K562 (cell line): ENCODE data around the gene NET1. TPM values are rescaled to one million over a fixed set of nuclear protein-coding genes. Genes with fewer than 3 reads are reported as not detected.
A peak's percentile ranks its signal among the peaks of the same experiment; 100 is the strongest.

ENCODE experiments used
- BCLAF1 ChIP-seq, 2 experiments: fragments of 450-650 bp in 1 of 2; IDR thresholded peaks; 2 replicates each; pipeline ENCODE4 v1.6.1; 2011 to 2017; ENCODE audit warnings: low read depth in 2 of 2, antibody characterized with exemption in 1 of 2, borderline replicate concordance in 1 of 2, low read length in 1 of 2, mild to moderate bottlenecking in 1 of 2, mixed read lengths in 1 of 2; ENCODE audit not compliant: control insufficient read depth in 1 of 2
- EGR1 ChIP-seq: fragments of 450-650 bp; conservative IDR thresholded peaks from 2 replicates; pipeline ENCODE4 v1.6.1; 2017; ENCODE audit warnings: mild to moderate bottlenecking
- GATA2 ChIP-seq: sonication (generic); formaldehyde crosslinking; IDR thresholded peaks from 2 replicates; pipeline ENCODE4 v1.4.0; 2020; ENCODE audit warnings: mild to moderate bottlenecking, missing genetic modification reagents
- JUNB ChIP-seq: fragments of 450-650 bp; formaldehyde crosslinking; conservative IDR thresholded peaks from 2 replicates; pipeline ENCODE4 v1.4.0; 2020; ENCODE audit warnings: mild to moderate bottlenecking
- NFE2 ChIP-seq: IDR thresholded peaks from 2 replicates; pipeline ENCODE4 v1.6.1; 2014; ENCODE audit warnings: antibody characterized with exemption, low read depth
- NR2C1 ChIP-seq, 2 experiments: fragments of 450-650 bp; IDR thresholded peaks; 2 replicates each; pipeline ENCODE4 v1.6.1; 2017; ENCODE audit warnings: mild to moderate bottlenecking in 2 of 2, antibody characterized with exemption in 1 of 2, inconsistent platforms in 1 of 2, missing compliant biosample characterization in 1 of 2, missing genetic modification characterization in 1 of 2
- POLR2AphosphoS2 ChIP-seq: IDR thresholded peaks from 2 replicates; pipeline ENCODE4 v1.6.1; 2012; ENCODE audit warnings: low read length, improper control_type of control experiment
- SMAD4 ChIP-seq: fragments of 250-450 bp; sonication (Bioruptor Pico); conservative IDR thresholded peaks from 2 replicates; pipeline ENCODE4 v1.8.0; 2021; ENCODE audit warnings: inconsistent platforms, mild to moderate bottlenecking, moderate library complexity
- SPI1 ChIP-seq: IDR thresholded peaks from 2 replicates; pipeline ENCODE4 v1.6.1; 2011; ENCODE audit warnings: low read depth, low read length, control low read depth, borderline replicate concordance
- TEAD2 ChIP-seq: fragments of 450-650 bp; IDR thresholded peaks from 2 replicates; pipeline ENCODE4 v1.6.1; 2016; ENCODE audit warnings: missing genetic modification characterization, control low read depth, missing compliant biosample characterization
- ZNF766 ChIP-seq: fragments of 200-800 bp; sonication (Bioruptor generic); conservative IDR thresholded peaks from 2 replicates; pipeline ENCODE4 v1.6.1; 2016; ENCODE audit warnings: missing genetic modification characterization, missing compliant biosample characterization
- polyA plus RNA-seq, 8 experiments: library from polyadenylated mRNA; depleted of rRNA in 4 of 8; stranded (reverse) in 5 of 8; unstranded in 3 of 8; fragments of >200 nt; fragmentation: Nextera tagmentation in 2 of 8; fragmentation: Illumina TruSeq in 1 of 8; extraction: Ambion mirVana in 2 of 8; extraction: Trizol in 1 of 8; gene quantifications; 2 replicates each; pipeline versions ENCODE4 v1.2.1 to v1.2.3, GENCODE V29; 2011 to 2014; ENCODE audit warnings: inconsistent platforms in 1 of 8, missing spikeins in 1 of 8
- total RNA-seq, 7 experiments: library from RNA; depleted of rRNA in 6 of 7; stranded (reverse); fragments of >200 nt in 6 of 7; fragmentation: Illumina TruSeq in 2 of 7; extraction: Trizol in 2 of 7; gene quantifications; 2 replicates each; pipeline versions ENCODE4 v1.2.1 to v1.2.3, GENCODE V29; 2011 to 2021; ENCODE audit warnings: low replicate concordance in 1 of 7
- TF ChIP-seq, protein P1 (sequence below): fragments of 450-650 bp; formaldehyde crosslinking; IDR thresholded peaks from 2 replicates; pipeline ENCODE4 v1.4.0; 2020; ENCODE audit warnings: mild to moderate bottlenecking, moderate library complexity
- TF ChIP-seq, protein P2 (sequence below), 2 experiments: fragments of 150-350 bp in 1 of 2; IDR thresholded peaks; 2 replicates each; pipeline ENCODE4 v1.6.1; 2012 to 2016; ENCODE audit warnings: low read depth in 2 of 2, low read length in 2 of 2, mild to moderate bottlenecking in 1 of 2, moderate library complexity in 1 of 2
- TF ChIP-seq, protein P3 (sequence below), 3 experiments: fragments of 200-800 bp in 1 of 3; fragments of 250-450 bp in 1 of 3; fragments of 450-650 bp in 1 of 3; sonication (Bioruptor Pico) in 1 of 3; sonication (Bioruptor generic) in 1 of 3; formaldehyde crosslinking in 1 of 3; IDR thresholded peaks; 2 replicates each; pipeline versions ENCODE4 v1.6.1 to v1.8.0; 2016 to 2022; ENCODE audit warnings: mild to moderate bottlenecking in 2 of 3, missing genetic modification characterization in 2 of 3, missing compliant biosample characterization in 1 of 3, moderate library complexity in 1 of 3

NET1 gene
- total and polyA plus RNA-seq, 9 of the 15 experiments (the other 6 are each of a cell fraction or from before 2014, with no cell fraction given) = 47.4 to 258 (median 106) TPM

DNA sequence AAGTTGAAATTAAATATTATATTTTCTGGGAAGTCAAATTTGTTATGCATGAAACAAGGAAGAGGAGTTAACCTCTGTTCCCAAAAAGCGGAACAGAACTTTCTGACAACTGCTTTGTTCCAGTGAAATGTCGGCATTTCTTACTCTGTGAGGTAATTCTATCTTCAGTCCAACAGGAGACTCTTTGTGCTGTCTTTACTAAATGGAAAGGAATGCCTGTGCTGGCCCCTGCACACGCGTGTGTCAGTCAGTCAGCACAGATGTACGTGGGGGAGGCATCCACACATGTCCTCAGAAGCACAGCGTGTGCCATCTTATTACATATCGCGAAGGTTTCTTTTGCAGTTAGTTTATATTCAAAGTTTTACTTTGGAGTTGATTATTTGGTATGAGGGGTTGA, 37.5 kb downstream of the NET1 start (continued):
- TF ChIP-seq BCLAF1 (IDR thresholded peaks at IDR 0.05; ENCODE audit: borderline replicate concordance in 1 of 2, control insufficient read depth in 1 of 2, low read depth in 2 of 2, low read length in 1 of 2) (no peak), GATA2 (CRISPR knock-in tag) (no peak), JUNB (CRISPR knock-in tag) (no peak), ZNF766 (CRISPR knock-in tag) (peak; percentile 79), EGR1 (no peak), SMAD4 (CRISPR knock-in tag) (0 out of 2 replicates have a peak, but pooled peaks have one; percentile 41), NR2C1 (IDR thresholded peaks at IDR 0.05) (no peak), NR2C1 (tag; IDR thresholded peaks at IDR 0.05) (no peak), NFE2 (no peak), TEAD2 (no peak), POLR2AphosphoS2 (peak; percentile 49; the same call in 1 of the 2 replicates), SPI1 (peak; percentile 98)
- TF ChIP-seq, protein P1, sequence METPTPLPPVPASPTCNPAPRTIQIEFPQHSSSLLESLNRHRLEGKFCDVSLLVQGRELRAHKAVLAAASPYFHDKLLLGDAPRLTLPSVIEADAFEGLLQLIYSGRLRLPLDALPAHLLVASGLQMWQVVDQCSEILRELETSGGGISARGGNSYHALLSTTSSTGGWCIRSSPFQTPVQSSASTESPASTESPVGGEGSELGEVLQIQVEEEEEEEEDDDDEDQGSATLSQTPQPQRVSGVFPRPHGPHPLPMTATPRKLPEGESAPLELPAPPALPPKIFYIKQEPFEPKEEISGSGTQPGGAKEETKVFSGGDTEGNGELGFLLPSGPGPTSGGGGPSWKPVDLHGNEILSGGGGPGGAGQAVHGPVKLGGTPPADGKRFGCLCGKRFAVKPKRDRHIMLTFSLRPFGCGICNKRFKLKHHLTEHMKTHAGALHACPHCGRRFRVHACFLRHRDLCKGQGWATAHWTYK (CRISPR knock-in tag) = 0 out of 2 replicates have a peak, but pooled peaks have one; percentile 49
- TF ChIP-seq, protein P2, sequence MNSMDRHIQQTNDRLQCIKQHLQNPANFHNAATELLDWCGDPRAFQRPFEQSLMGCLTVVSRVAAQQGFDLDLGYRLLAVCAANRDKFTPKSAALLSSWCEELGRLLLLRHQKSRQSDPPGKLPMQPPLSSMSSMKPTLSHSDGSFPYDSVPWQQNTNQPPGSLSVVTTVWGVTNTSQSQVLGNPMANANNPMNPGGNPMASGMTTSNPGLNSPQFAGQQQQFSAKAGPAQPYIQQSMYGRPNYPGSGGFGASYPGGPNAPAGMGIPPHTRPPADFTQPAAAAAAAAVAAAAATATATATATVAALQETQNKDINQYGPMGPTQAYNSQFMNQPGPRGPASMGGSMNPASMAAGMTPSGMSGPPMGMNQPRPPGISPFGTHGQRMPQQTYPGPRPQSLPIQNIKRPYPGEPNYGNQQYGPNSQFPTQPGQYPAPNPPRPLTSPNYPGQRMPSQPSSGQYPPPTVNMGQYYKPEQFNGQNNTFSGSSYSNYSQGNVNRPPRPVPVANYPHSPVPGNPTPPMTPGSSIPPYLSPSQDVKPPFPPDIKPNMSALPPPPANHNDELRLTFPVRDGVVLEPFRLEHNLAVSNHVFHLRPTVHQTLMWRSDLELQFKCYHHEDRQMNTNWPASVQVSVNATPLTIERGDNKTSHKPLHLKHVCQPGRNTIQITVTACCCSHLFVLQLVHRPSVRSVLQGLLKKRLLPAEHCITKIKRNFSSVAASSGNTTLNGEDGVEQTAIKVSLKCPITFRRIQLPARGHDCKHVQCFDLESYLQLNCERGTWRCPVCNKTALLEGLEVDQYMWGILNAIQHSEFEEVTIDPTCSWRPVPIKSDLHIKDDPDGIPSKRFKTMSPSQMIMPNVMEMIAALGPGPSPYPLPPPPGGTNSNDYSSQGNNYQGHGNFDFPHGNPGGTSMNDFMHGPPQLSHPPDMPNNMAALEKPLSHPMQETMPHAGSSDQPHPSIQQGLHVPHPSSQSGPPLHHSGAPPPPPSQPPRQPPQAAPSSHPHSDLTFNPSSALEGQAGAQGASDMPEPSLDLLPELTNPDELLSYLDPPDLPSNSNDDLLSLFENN (IDR thresholded peaks at IDR 0.05; ENCODE audit: low read depth in 2 of 2, low read length in 2 of 2) = no peak
- TF ChIP-seq, protein P3, sequence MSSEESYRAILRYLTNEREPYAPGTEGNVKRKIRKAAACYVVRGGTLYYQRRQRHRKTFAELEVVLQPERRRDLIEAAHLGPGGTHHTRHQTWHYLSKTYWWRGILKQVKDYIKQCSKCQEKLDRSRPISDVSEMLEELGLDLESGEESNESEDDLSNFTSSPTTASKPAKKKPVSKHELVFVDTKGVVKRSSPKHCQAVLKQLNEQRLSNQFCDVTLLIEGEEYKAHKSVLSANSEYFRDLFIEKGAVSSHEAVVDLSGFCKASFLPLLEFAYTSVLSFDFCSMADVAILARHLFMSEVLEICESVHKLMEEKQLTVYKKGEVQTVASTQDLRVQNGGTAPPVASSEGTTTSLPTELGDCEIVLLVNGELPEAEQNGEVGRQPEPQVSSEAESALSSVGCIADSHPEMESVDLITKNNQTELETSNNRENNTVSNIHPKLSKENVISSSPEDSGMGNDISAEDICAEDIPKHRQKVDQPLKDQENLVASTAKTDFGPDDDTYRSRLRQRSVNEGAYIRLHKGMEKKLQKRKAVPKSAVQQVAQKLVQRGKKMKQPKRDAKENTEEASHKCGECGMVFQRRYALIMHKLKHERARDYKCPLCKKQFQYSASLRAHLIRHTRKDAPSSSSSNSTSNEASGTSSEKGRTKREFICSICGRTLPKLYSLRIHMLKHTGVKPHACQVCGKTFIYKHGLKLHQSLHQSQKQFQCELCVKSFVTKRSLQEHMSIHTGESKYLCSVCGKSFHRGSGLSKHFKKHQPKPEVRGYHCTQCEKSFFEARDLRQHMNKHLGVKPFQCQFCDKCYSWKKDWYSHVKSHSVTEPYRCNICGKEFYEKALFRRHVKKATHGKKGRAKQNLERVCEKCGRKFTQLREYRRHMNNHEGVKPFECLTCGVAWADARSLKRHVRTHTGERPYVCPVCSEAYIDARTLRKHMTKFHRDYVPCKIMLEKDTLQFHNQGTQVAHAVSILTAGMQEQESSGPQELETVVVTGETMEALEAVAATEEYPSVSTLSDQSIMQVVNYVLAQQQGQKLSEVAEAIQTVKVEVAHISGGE (CRISPR knock-in tag; IDR thresholded peaks at IDR 0.05) = no peak
